Endothelial cell of umbilical vein (primary cell): ENCODE data around the gene PITPNB. TPM values are rescaled to one million over a fixed set of nuclear protein-coding genes. Genes with fewer than 3 reads are reported as not detected.

Source experiments
- BruUV-seq: library from RNA; stranded (reverse); fragments of 400-500 nt; replicated peaks from 2 replicates; lab custom pipeline; 2021; lab: Mats Ljungman, UMichigan
- CTCF ChIA-PET: fragments of 300-600, 350-600 bp; sonication (Branson Sonifier 250); formaldehyde crosslinking; loops from one replicate; lab custom pipeline; 2021; ENCODE audit warnings: antibody characterized with exemption, inconsistent platforms; lab: Charles Lee
- POLR2A ChIA-PET: fragments of 300-600, 350-600 bp; sonication (Branson Sonifier 250); formaldehyde crosslinking; loops from one replicate; lab custom pipeline; 2021; ENCODE audit warnings: antibody characterized with exemption, inconsistent platforms; lab: Charles Lee
- DNase-seq: peaks from one replicate; pipeline ENCODE4 v3.0.0-alpha.2; 2011; ENCODE audit warnings: low read depth, low spot score
- FAIRE-seq: peaks from 2 replicates; lab custom pipeline; 2011; peaks lifted over from hg19 to GRCh38; lab: Jason Lieb, UNC
- H2AFZ ChIP-seq: 2 replicates; pipeline ENCODE4 v1.6.0; 2012; ENCODE audit warnings: low read depth, low read length, control low read depth, inconsistent platforms
- H3K27ac ChIP-seq: 2 replicates; pipeline ENCODE4 v1.5.1; 2011; ENCODE audit warnings: low read depth, mild to moderate bottlenecking, control low read depth, low read length, moderate library complexity; ENCODE audit not compliant: insufficient read depth
- H3K27me3 ChIP-seq, 2 experiments: 2 replicates each; pipeline versions ENCODE4 v1.6.0 to v1.6.1; 2011; ENCODE audit warnings: low read length in 2 of 2, mixed read lengths in 1 of 2; ENCODE audit not compliant: control insufficient read depth in 2 of 2, insufficient read depth in 2 of 2
- H3K36me3 ChIP-seq, 2 experiments: 2 replicates in 1 of 2; 3 replicates in 1 of 2; pipeline ENCODE4 v1.5.1; 2011; ENCODE audit warnings: low read length in 2 of 2, mild to moderate bottlenecking in 1 of 2, moderate library complexity in 1 of 2; ENCODE audit not compliant: control insufficient read depth in 2 of 2, insufficient read depth in 2 of 2; ENCODE audit errors: extremely low read depth in 1 of 2
- H3K4me1 ChIP-seq: 3 replicates; pipeline ENCODE4 v1.5.1; 2011; ENCODE audit warnings: mild to moderate bottlenecking, low read length; ENCODE audit not compliant: control insufficient read depth, insufficient read depth; ENCODE audit errors: extremely low read depth
- H3K4me2 ChIP-seq: 2 replicates; pipeline ENCODE4 v1.6.1; 2011; ENCODE audit warnings: low read length, control low read depth, mixed read lengths; ENCODE audit not compliant: insufficient read depth
- H3K4me3 ChIP-seq, 3 experiments: fragments of 200-600 bp in 1 of 3; sonication (generic), shearing (Covaris generic) in 1 of 3; replicated peaks in 1 of 3; 2 replicates each; pipeline ENCODE4 v1.5.1; 2011 to 2016; ENCODE audit warnings: control low read depth in 3 of 3, low read length in 3 of 3, mild to moderate bottlenecking in 2 of 3, inconsistent platforms in 1 of 3, low read depth in 1 of 3, moderate library complexity in 1 of 3; ENCODE audit not compliant: insufficient read depth in 1 of 3
- H3K79me2 ChIP-seq: 2 replicates; pipeline ENCODE4 v1.6.0; 2012; ENCODE audit warnings: low read length, inconsistent platforms; ENCODE audit not compliant: control insufficient read depth, insufficient read depth
- H3K9ac ChIP-seq: replicated peaks from 2 replicates; pipeline ENCODE3; 2011; ENCODE audit warnings: low read length, control low read depth; ENCODE audit not compliant: insufficient read depth; ENCODE audit errors: extremely low read depth
- H3K9me1 ChIP-seq: replicated peaks from 3 replicates; pipeline ENCODE4 v1.6.0; 2011; ENCODE audit warnings: mild to moderate bottlenecking, low read length; ENCODE audit not compliant: control insufficient read depth, insufficient read depth; ENCODE audit errors: extremely low read depth
- H3K9me3 ChIP-seq: replicated peaks from 2 replicates; pipeline ENCODE4 v1.5.1; 2012; ENCODE audit warnings: low read length, inconsistent platforms; ENCODE audit not compliant: control insufficient read depth, insufficient read depth
- H4K20me1 ChIP-seq: replicated peaks from 2 replicates; pipeline ENCODE3; 2011; ENCODE audit warnings: mild to moderate bottlenecking, low read length; ENCODE audit not compliant: control insufficient read depth, insufficient read depth; ENCODE audit errors: extremely low read depth
- CTCF ChIP-seq, 2 donors: IDR thresholded peaks; 1 replicate in 1 of 2; 2 replicates in 1 of 2; pipeline ENCODE4 v1.5.1; 2011; ENCODE audit warnings: low read length in 2 of 2, mild to moderate bottlenecking in 2 of 2, moderate library complexity in 2 of 2, control low read depth in 1 of 2, inconsistent platforms in 1 of 2, low read depth in 1 of 2; ENCODE audit not compliant: insufficient read depth in 1 of 2; ENCODE audit errors: extremely low read depth in 1 of 2
- EZH2 ChIP-seq: IDR thresholded peaks from 2 replicates; pipeline ENCODE4 v1.6.1; 2012; ENCODE audit warnings: borderline replicate concordance, low read depth, mild to moderate bottlenecking, moderate library complexity, low read length, inconsistent platforms; ENCODE audit not compliant: severe bottlenecking
- FOS ChIP-seq: IDR thresholded peaks from 2 replicates; pipeline ENCODE4 v1.6.1; 2011; ENCODE audit warnings: mild to moderate bottlenecking, low read length, moderate library complexity, borderline replicate concordance; ENCODE audit not compliant: insufficient read depth
- GATA2 ChIP-seq: IDR thresholded peaks from 2 replicates; pipeline ENCODE4 v1.7.0; 2011; ENCODE audit warnings: low read depth, mild to moderate bottlenecking, moderate library complexity, mixed read lengths, low read length; ENCODE audit not compliant: insufficient read length, insufficient read depth
- JUN ChIP-seq: IDR thresholded peaks from 2 replicates; pipeline ENCODE4 v1.6.1; 2011; ENCODE audit warnings: borderline replicate concordance, low read depth; ENCODE audit not compliant: insufficient read length, insufficient read depth
- MAX ChIP-seq: IDR thresholded peaks from 2 replicates; pipeline ENCODE4 v1.6.1; 2011; ENCODE audit not compliant: insufficient read depth, insufficient read length
- MYC ChIP-seq: IDR thresholded peaks from one replicate; pipeline ENCODE4 v1.6.1; 2011; ENCODE audit warnings: mild to moderate bottlenecking, low read depth, low read length
- POLR2A ChIP-seq: IDR thresholded peaks from 2 replicates; pipeline ENCODE4 v1.6.1; 2012; ENCODE audit warnings: low read depth, mild to moderate bottlenecking, control low read depth, low read length
- POLR2AphosphoS5 ChIP-seq: IDR thresholded peaks from 2 replicates; pipeline ENCODE4 v1.6.1; 2012; ENCODE audit warnings: low read depth, mild to moderate bottlenecking, control low read depth, low read length, moderate library complexity; ENCODE audit not compliant: insufficient read depth
- dilution Hi-C: fragments of 300-500 bp; cut with MboI; formaldehyde crosslinking; loops from one replicate; pipeline ENCODE4 v1.15.0; 2019; ENCODE audit warnings: low sequenced_read_pairs; ENCODE audit not compliant: extremely low pct_ligation_motif_present
- intact Hi-C: fragments of 100-400 bp; cut with micrococcal nuclease; formaldehyde crosslinking; loops from one replicate; pipeline ENCODE4 v1.10.0; 2022
- polyA plus RNA-seq, 4 experiments: library from polyadenylated mRNA; depleted of rRNA in 3 of 4; stranded (reverse) in 3 of 4; unstranded in 1 of 4; fragments of >200 nt; gene quantifications; 2 replicates each; pipeline versions ENCODE4 v1.2.1 to v1.2.3, GENCODE V29; 2011 to 2012; ENCODE audit warnings: missing spikeins in 1 of 4
- total RNA-seq: library from RNA; stranded (reverse); gene quantifications from 2 replicates; pipeline ENCODE4 v1.2.3, GENCODE V29; 2021

PITPNB gene
- total and polyA plus RNA-seq, 2 donors (not counting 3 experiments of a cell fraction or from before 2014, with no cell fraction given): 29.7 to 108 TPM

DNA sequence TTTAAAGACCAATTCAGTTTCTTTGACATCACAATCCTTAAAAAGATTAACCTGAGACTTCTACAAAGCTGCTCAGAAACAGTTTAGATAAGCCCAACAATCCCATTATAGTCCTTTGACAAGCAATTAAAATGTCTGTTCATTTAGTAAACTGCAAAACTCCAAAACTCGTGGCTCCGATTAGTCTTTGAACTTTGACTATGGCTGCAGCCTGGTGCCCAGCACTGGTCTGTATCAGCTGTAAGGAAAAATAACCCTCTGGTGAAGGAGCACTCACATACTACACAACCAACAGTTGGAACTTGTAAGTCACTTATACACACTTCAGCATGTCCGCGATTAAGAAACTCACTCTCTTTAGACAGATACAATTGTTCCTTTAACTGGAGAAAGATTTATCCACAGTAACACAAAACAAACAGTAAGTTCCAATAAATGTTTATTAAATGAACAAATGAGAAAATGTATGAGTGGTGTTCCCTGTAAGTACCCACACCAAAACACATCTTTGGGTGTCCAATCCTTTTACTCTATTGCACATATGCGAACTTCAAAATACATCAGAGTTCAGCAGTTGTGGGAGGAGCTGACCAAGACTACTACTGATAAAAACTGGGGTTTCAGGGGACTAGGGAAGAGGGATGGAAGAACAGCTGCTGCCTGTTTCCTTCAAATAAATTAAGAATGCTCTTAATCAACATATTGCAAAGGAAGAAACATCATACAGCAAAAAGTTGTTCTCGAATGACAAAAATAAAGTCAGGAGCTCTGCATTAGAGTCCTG is 36.4 kb downstream of the PITPNB start:
- DNase-seq: no peak
- Histone ChIP-seq H3K4me3 (no peak overlapping the region), H3K27me3 (no peaks in the 10 kb centered on the region), H3K4me1 (peaks cover 32% of the 10 kb centered on the region), H3K9me1 (no peaks in the 10 kb centered on the region), H2AFZ (no peak overlapping the region), H3K36me3 (peaks cover 10 to 15% of the 10 kb centered on the region in 2 experiments), H3K79me2 (peaks cover 54% of the 10 kb centered on the region), H3K9ac (no peak overlapping the region), H3K27ac (no peak overlapping the region), H4K20me1 (peaks cover 5% of the 10 kb centered on the region), H3K4me2 (no peak overlapping the region), H3K9me3 (no peaks in the 10 kb centered on the region)
- intact Hi-C loops: loop anchor here (10.0 kb wide), 1 partner anchor 712 kb away; no protein-coding TSS in a partner anchor
- ChIA-PET CTCF (interaction anchor here (1.3 to 3.9 kb wide), 3 partner anchors 108 to 1126 kb away, joined by 4 to 51 read pairs (median 8); no protein-coding TSS in a partner anchor), POLR2A (no interaction called here)
- TF ChIP-seq FOS: no peak
- no peak for TF ChIP-seq CTCF (IDR thresholded peaks at IDR 0.05; ENCODE audit: extremely low read depth in 1 of 2, insufficient read depth in 1 of 2, low read depth in 1 of 2, low read length in 2 of 2)
- TF ChIP-seq GATA2: no peak
- no peak for TF ChIP-seq POLR2AphosphoS5
- no peak for TF ChIP-seq EZH2
- TF ChIP-seq MAX: no peak
- no peak for TF ChIP-seq POLR2A
- TF ChIP-seq MYC: no peak
- TF ChIP-seq JUN: no peak
- no peak for FAIRE-seq
- dilution Hi-C loops: no loop called here
- BruUV-seq: no TSS peak
